Measurements from ENCODE around the gene OLIG2. TPM values are rescaled to one million over a fixed set of nuclear protein-coding genes. Genes with fewer than 3 reads are reported as not detected.

The OLIG2 gene
- total RNA-seq, 2 experiments from 2014 or later: not detected

DNA sequence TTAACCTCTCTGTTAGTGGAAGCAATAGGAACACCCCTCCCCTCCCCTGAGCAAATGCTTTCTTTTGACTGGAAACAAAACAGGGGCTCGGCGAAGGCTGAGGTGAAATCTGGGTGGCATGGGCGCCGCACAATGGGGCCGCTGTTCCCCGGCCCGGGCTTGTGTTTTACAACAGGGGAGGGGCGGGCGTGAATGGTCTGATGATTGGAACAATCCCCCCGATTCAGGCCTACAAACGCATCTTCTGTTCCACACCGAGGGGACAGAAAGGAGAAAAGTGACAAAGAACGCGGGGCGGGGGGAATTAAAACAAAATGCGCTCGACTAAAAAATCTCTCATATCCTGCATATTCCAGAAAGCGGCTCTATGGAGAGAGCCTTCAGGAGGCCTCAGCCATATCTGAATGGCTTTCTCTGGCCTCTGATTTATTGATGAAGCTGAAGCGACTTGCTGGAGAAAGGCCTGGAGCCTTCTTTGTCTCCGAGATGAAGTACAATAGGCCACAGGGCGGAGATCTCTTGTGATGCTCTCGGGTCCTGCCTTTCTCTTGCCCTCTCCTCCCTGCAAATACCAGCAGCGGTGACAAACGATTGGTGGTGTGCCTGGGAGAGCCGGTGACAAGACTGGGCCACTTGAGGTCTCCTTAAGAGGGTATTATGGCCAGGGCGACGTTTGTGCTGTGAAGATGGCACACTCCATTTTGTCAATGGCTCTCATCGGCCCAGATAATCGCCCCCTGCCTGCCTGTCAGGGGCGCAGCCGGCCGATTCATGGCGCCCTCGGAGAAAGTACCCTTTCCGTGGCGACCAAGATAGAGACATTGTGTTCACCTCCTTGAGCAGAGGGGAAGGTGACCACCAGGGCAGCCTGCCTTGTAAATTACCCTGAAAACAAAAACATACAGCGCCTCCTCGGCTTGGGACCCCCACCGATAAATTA lies 47.1 kb upstream of the OLIG2 start:
- TF ChIP-seq, protein P1, sequence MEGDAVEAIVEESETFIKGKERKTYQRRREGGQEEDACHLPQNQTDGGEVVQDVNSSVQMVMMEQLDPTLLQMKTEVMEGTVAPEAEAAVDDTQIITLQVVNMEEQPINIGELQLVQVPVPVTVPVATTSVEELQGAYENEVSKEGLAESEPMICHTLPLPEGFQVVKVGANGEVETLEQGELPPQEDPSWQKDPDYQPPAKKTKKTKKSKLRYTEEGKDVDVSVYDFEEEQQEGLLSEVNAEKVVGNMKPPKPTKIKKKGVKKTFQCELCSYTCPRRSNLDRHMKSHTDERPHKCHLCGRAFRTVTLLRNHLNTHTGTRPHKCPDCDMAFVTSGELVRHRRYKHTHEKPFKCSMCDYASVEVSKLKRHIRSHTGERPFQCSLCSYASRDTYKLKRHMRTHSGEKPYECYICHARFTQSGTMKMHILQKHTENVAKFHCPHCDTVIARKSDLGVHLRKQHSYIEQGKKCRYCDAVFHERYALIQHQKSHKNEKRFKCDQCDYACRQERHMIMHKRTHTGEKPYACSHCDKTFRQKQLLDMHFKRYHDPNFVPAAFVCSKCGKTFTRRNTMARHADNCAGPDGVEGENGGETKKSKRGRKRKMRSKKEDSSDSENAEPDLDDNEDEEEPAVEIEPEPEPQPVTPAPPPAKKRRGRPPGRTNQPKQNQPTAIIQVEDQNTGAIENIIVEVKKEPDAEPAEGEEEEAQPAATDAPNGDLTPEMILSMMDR (IDR thresholded peaks at IDR 0.05): no peak
- Histone ChIP-seq H3K4me1 (ENCODE audit: insufficient read depth, low read length) (no peaks in the 10 kb centered on the region), H3K4me3 (ENCODE audit: low read length) (no peak overlapping the region), H3K36me3 (ENCODE audit: insufficient read depth, low read length) (no peaks in the 10 kb centered on the region), H3K9me3 (ENCODE audit: control insufficient read depth in 1 of 2, insufficient read depth in 1 of 2, low read length in 2 of 2) (peaks cover 0 to 6% of the 10 kb centered on the region in 2 experiments), H3K27ac (ENCODE audit: low read depth in 1 of 2, low read length in 2 of 2) (no peak overlapping the region), H3K27me3 (ENCODE audit: control insufficient read depth in 1 of 2, insufficient read depth in 2 of 2, low read length in 2 of 2) (peaks cover 0 to 19% of the 10 kb centered on the region in 2 experiments)
- ATAC-seq (ENCODE audit: poor library complexity) (no peak), DNase-seq (no peak)
- no peak overlapping the region for H3K27ac Mint-ChIP-seq
- no peaks in the 10 kb centered on the region for H3K9me3 Mint-ChIP-seq
- CTCF ChIA-PET: no interaction called here
- no peaks in the 10 kb centered on the region for H3K36me3 Mint-ChIP-seq (ENCODE audit: low read depth)
- H3K4me1 Mint-ChIP-seq (ENCODE audit: low read depth): no peaks in the 10 kb centered on the region
- POLR2A ChIA-PET: no interaction called here
- peaks cover 38% of the 10 kb centered on the region for H3K27me3 Mint-ChIP-seq
- intact Hi-C loops (cut with DNase I, micrococcal nuclease): no loop called here
- H3K4me3 Mint-ChIP-seq: no peak overlapping the region

DNA sequence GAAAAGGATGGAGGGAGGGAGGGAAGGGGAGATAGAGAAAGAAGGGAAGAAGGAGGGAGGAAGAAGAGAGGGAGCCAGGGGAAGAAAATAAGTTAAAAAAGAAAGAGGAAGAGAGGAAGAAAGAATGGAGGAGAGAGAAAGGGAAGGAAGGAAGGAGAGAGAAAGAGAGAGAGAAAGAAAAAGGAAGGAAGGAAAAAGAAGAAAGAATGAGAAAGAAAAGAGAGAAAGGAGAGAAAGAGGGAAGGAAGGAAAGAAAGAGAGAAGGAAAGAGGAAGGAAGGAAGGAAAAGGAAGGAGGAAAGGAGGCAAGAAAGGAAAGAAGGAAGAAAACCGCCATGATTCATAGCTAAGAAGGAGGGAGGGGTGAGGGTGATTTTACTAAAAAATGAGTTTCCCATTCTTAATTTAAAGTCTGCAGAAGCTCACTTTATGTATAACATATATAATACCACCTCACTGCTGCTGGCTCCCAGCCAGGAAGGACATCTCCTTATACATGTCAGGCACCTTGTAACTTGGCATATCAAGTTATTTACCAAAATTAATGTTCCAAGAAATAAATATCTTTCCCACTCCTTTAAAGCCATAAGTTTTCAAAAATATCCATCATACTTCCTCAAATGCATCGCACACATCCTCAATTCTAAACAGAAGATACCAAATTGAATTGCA lies 46.0 kb upstream of the OLIG2 start:
- H3K4me3 ChIP-seq (ENCODE audit: low read length): no peak overlapping the region
- intact Hi-C loops (cut with DNase I, micrococcal nuclease): no loop called here
- H3K27ac Mint-ChIP-seq: no peak overlapping the region
- no peaks in the 10 kb centered on the region for H3K4me1 Mint-ChIP-seq (ENCODE audit: low read depth)
- H3K9me3 Mint-ChIP-seq: no peaks in the 10 kb centered on the region
- H3K36me3 Mint-ChIP-seq (ENCODE audit: low read depth): no peaks in the 10 kb centered on the region
- H3K4me3 Mint-ChIP-seq: no peak overlapping the region
- POLR2A ChIA-PET: no interaction called here
- TF ChIP-seq, protein P1 (IDR thresholded peaks at IDR 0.05): peak; percentile 22
- peaks cover 44% of the 10 kb centered on the region for H3K27me3 Mint-ChIP-seq
- no peaks in the 10 kb centered on the region for H3K4me1 ChIP-seq (ENCODE audit: insufficient read depth, low read length)
- CTCF ChIA-PET: no interaction called here
- DNase-seq: no peak
- H3K9me3 ChIP-seq (ENCODE audit: control insufficient read depth in 1 of 2, insufficient read depth in 1 of 2, low read length in 2 of 2): peaks cover 0 to 6% of the 10 kb centered on the region in 2 experiments
- H3K27ac ChIP-seq (ENCODE audit: low read depth in 1 of 2, low read length in 2 of 2): no peak overlapping the region
- no peaks in the 10 kb centered on the region for H3K36me3 ChIP-seq (ENCODE audit: insufficient read depth, low read length)
- ATAC-seq (ENCODE audit: poor library complexity): no peak
- H3K27me3 ChIP-seq (ENCODE audit: control insufficient read depth in 1 of 2, insufficient read depth in 2 of 2, low read length in 2 of 2): peaks cover 0 to 17% of the 10 kb centered on the region in 2 experiments

DNA sequence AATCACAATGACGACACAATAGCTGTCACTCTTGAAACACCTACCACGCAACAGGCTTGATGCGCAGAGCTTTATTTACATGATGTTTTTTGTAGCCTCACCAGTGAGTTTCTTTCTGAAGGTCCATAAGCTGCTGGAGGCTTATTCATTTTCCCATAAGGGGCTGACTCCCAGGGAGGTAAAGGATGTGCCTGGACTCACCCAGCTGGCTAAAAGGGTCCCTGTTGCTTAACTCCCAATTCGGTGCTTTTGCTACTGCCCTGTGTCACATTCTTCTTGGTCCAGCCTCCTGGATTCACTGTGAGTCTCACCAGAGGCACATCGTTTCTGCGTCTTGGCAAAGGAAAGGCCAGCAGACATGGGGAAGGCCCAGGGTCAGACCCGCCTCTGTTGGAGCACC lies 44.6 kb upstream of the OLIG2 start:
- Histone ChIP-seq H3K4me1 (ENCODE audit: insufficient read depth, low read length) (no peaks in the 10 kb centered on the region), H3K36me3 (ENCODE audit: insufficient read depth, low read length) (no peaks in the 10 kb centered on the region), H3K27ac (ENCODE audit: low read depth in 1 of 2, low read length in 2 of 2) (no peak overlapping the region), H3K4me3 (ENCODE audit: low read length) (no peak overlapping the region), H3K27me3 (ENCODE audit: control insufficient read depth in 1 of 2, insufficient read depth in 2 of 2, low read length in 2 of 2) (peaks cover 0 to 17% of the 10 kb centered on the region in 2 experiments), H3K9me3 (ENCODE audit: control insufficient read depth in 1 of 2, insufficient read depth in 1 of 2, low read length in 2 of 2) (peaks cover 0 to 6% of the 10 kb centered on the region in 2 experiments)
- intact Hi-C loops (cut with DNase I, micrococcal nuclease): no loop called here
- Mint-ChIP-seq H3K27me3 (peaks cover 36% of the 10 kb centered on the region), H3K27ac (no peak overlapping the region), H3K4me3 (no peak overlapping the region), H3K36me3 (ENCODE audit: low read depth) (no peaks in the 10 kb centered on the region), H3K4me1 (ENCODE audit: low read depth) (no peaks in the 10 kb centered on the region), H3K9me3 (no peaks in the 10 kb centered on the region)
- TF ChIP-seq, protein P1 (IDR thresholded peaks at IDR 0.05): no peak
- POLR2A ChIA-PET: no interaction called here
- DNase-seq (no peak), ATAC-seq (ENCODE audit: poor library complexity) (no peak)
- CTCF ChIA-PET: no interaction called here

All from CD4-positive, alpha-beta T cell (primary cell).